Neural crest cell (in vitro differentiated cells): ENCODE measurements around the gene C16orf90. TPM values are rescaled to one million over a fixed set of nuclear protein-coding genes. Genes with fewer than 3 reads are reported as not detected.

Experiments used
- DNase-seq: peaks from one replicate; pipeline ENCODE4 v3.0.0; 2021; ENCODE audit warnings: low read depth, mixed read lengths, low spot score
- H3K27ac Mint-ChIP-seq: one replicate; pipeline ENCODE4 v1.8.0; 2021; ENCODE audit warnings: mild to moderate bottlenecking, mixed read lengths; ENCODE audit not compliant: unreplicated experiment
- H3K27me3 Mint-ChIP-seq: 2 replicates; pipeline ENCODE4 v1.8.0; 2021; ENCODE audit warnings: low read depth, mild to moderate bottlenecking, mixed read lengths
- H3K36me3 Mint-ChIP-seq: 2 replicates; pipeline ENCODE4 v1.8.0; 2021; ENCODE audit warnings: low read depth, mild to moderate bottlenecking, mixed read lengths
- H3K4me1 Mint-ChIP-seq: 2 replicates; pipeline ENCODE4 v1.8.0; 2021; ENCODE audit warnings: mixed read lengths
- H3K4me3 Mint-ChIP-seq: one replicate; pipeline ENCODE4 v1.8.0; 2021; ENCODE audit warnings: mild to moderate bottlenecking, mixed read lengths
- H3K9me3 Mint-ChIP-seq: 2 replicates; pipeline ENCODE4 v1.8.0; 2021; ENCODE audit warnings: mixed read lengths
- CTCF ChIP-seq: fragments of 200-600 bp; sonication (generic); conservative IDR thresholded peaks from 2 replicates; pipeline ENCODE4 v1.5.0; 2021; ENCODE audit warnings: antibody characterized with exemption, mild to moderate bottlenecking
- total RNA-seq: library from RNA; stranded (reverse); gene quantifications from 2 replicates; pipeline ENCODE4 v1.2.1, GENCODE V29; 2021

The C16orf90 gene
- total RNA-seq, 1 donor from 2014 or later = not detected

GRCh38 chr16:3472878-3473595 is 22.3 kb downstream of the C16orf90 start:
- H3K27ac Mint-ChIP-seq = no peak overlapping the region
- peaks cover 5% of the 10 kb centered on the region for H3K4me1 Mint-ChIP-seq
- DNase-seq = no peak
- TF ChIP-seq CTCF = no peak
- H3K9me3 Mint-ChIP-seq = no peaks in the 10 kb centered on the region
- no peaks in the 10 kb centered on the region for H3K27me3 Mint-ChIP-seq
- H3K4me3 Mint-ChIP-seq = no peak overlapping the region
- H3K36me3 Mint-ChIP-seq = no peaks in the 10 kb centered on the region

DNA sequence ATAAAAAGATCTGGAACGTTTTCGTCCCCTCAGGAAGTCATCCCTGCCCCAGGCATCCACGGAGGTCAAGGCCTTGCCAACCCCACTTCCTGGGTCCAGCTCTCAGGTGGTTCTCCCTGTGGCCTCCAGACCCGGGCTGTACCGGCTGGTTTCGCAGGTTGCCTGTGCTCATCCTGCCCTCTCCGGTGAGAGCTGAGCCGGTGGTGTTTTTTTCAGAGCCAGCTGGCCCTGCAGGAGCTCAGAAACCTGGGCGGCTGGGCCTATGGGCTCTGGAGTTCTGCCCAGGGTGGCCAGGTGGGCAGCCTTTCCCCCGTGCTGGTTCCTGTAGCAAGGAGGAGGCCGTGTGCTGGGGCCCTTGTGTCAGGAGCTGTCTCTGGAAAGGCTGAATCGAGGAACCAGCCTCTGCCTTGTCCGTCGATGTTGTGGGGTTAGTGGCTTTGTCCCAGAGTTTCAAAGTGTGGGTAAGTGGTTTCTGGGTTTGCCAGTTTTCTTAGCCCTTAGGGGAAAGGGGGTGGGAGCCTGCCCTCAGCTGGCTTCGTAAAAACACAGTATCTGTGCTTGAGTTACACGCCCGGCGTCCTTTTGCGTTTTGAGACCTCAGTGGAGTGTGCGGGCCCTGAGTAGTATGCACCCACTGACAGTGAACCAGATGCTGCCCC is 23.6 kb downstream of the C16orf90 start:
- Mint-ChIP-seq H3K4me1 (peaks cover 17% of the 10 kb centered on the region), H3K27me3 (no peaks in the 10 kb centered on the region), H3K9me3 (no peaks in the 10 kb centered on the region), H3K36me3 (peaks cover under 1% of the 10 kb centered on the region), H3K27ac (no peak overlapping the region), H3K4me3 (no peak overlapping the region)
- TF ChIP-seq CTCF = no peak
- no peak for DNase-seq

DNA sequence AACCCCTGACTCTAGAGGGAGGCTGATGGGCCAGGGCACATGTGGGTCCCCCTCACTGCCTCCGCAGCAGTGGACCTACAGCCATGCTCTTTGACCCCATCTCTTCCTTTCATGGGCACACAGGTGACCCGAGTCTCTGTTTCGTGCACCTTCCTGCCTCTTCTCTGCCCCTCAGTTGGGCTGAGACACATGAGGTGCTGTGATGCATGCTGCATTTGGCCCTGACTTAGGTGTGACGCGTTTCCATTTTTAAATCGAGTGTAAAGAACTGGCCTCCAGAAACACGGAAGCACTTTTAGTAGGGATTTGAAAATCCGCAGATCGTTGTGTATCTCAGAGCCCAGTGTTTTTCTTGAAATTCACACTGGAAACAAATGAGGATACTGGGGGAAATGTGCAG is 24.6 kb downstream of the C16orf90 start:
- no peak overlapping the region for H3K4me3 Mint-ChIP-seq
- no peak for TF ChIP-seq CTCF
- no peaks in the 10 kb centered on the region for H3K27me3 Mint-ChIP-seq
- no peak overlapping the region for H3K27ac Mint-ChIP-seq
- no peaks in the 10 kb centered on the region for H3K9me3 Mint-ChIP-seq
- H3K36me3 Mint-ChIP-seq = peaks cover 3% of the 10 kb centered on the region
- H3K4me1 Mint-ChIP-seq = peaks cover 20% of the 10 kb centered on the region
- no peak for DNase-seq

- TF ChIP-seq CTCF = no peak
- peaks cover 3% of the 10 kb centered on the region for H3K36me3 Mint-ChIP-seq
- peaks cover 23% of the 10 kb centered on the region for H3K4me1 Mint-ChIP-seq
- H3K27me3 Mint-ChIP-seq = no peaks in the 10 kb centered on the region
- no peaks in the 10 kb centered on the region for H3K9me3 Mint-ChIP-seq
- H3K27ac Mint-ChIP-seq = no peak overlapping the region
- DNase-seq = no peak
- peak overlapping the region; percentile 31 for H3K4me3 Mint-ChIP-seq
Measured at GRCh38 chr16:3469736-3470135, 25.6 kb downstream of the C16orf90 start.

- Mint-ChIP-seq H3K4me3 (peak overlapping the region; percentile 23), H3K4me1 (peaks cover 30% of the 10 kb centered on the region), H3K36me3 (peaks cover 3% of the 10 kb centered on the region), H3K9me3 (no peaks in the 10 kb centered on the region), H3K27me3 (no peaks in the 10 kb centered on the region), H3K27ac (peak overlapping the region; percentile 57)
- TF ChIP-seq CTCF = no peak
- DNase-seq = no peak
Measured at GRCh38 chr16:3468501-3468900, 26.8 kb downstream of the C16orf90 start.
